HG03457 (cell line): Measurements from ENCODE around the gene LRP3.
"Not testable (repeated sequence)": the region's sequence is repeated elsewhere in the genome, so short reads cannot be mapped to it uniquely, and the experiment has no call there.

Experiments used
- ATAC-seq: cut with Tn5 transposase; IDR thresholded peaks from one replicate; pipeline ENCODE4 v1.9.1; 2021; ENCODE audit warnings: moderate number of reproducible peaks; ENCODE audit not compliant: unreplicated experiment

The LRP3 gene

GRCh38 chr19:33201886-33202545 is 7.9 kb downstream of the LRP3 start:
- no peak for ATAC-seq

- ATAC-seq, result no peak
Observed at GRCh38 chr19:33202546-33203507, 8.7 kb downstream of the LRP3 start.

GRCh38 chr19:33203529-33203928 is 9.4 kb downstream of the LRP3 start:
- ATAC-seq, result no peak

DNA sequence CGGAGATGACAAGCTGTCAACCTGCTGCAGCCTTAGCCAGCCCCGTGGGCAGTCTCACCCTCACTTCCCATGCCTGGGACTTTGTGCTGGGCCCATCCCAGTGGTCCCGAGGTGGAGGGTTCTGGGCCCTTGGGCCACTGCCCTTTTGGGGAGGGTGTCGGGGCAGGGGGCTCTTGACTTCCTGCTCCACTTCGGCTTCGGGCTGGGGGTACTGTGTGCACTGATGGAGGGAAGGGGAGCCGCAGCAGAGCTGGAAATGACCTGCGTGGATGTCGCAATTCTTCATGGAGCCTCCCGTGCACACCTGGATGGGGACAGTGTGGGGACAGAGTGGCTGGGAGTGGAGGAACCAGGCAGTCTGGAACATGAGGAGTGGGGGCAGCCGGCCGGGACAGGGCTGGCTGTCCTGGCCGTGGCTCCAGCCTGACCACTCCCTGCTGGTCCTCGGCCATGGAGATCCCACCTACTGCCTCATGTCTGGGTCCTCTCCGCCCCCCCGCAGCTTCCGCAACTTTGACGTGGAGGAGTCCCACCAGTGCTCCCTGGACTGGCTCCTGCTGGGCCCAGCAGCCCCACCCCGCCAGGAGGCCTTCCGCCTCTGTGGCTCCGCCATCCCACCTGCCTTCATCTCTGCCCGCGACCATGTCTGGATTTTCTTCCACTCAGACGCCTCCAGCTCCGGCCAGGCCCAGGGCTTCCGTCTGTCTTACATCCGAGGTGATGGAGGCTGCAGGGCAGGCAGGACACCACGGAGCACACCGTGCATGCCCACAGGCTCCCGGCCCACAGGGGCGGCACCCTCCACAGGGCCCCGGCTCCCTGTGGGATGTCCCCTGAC is 10.2 kb downstream of the LRP3 start:
- no peak for ATAC-seq

DNA sequence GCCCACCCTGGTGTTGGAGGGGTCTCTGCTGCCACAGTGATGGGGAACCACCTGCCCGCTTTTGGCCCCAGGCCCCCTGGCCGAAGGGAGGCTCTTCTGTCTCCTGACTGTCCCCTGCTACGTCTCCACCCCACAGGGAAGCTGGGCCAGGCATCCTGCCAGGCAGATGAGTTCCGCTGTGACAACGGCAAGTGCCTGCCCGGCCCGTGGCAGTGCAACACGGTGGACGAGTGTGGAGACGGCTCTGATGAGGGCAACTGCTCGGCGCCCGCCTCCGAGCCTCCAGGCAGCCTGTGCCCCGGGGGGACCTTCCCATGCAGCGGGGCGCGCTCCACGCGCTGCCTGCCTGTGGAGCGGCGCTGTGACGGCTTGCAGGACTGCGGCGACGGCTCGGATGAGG is 11.0 kb downstream of the LRP3 start:
- ATAC-seq, result no peak

DNA sequence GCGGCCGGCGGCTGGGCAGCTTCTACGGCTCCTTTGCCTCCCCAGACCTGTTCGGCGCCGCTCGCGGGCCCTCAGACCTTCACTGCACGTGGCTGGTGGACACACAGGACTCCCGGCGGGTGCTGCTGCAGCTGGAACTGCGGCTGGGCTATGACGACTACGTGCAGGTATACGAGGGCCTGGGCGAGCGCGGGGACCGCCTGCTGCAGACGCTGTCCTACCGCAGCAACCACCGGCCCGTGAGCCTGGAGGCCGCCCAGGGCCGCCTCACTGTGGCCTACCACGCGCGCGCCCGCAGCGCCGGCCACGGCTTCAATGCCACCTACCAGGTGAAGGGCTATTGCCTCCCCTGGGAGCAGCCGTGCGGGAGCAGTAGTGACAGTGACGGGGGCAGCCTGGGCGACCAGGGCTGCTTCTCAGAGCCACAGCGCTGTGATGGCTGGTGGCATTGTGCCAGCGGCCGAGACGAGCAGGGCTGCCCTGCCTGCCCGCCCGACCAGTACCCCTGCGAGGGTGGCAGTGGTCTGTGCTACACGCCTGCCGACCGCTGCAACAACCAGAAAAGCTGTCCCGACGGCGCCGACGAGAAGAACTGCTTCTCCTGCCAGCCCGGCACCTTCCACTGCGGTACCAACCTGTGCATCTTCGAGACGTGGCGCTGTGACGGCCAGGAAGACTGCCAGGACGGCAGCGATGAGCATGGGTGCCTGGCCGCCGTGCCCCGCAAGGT is 11.6 kb downstream of the LRP3 start:
- no peak for ATAC-seq

- no peak for ATAC-seq
Observed at GRCh38 chr19:33206261-33207039, 12.3 kb downstream of the LRP3 start.

- ATAC-seq, result no peak
Observed at GRCh38 chr19:33207040-33207620, 13.0 kb downstream of the LRP3 start.

DNA sequence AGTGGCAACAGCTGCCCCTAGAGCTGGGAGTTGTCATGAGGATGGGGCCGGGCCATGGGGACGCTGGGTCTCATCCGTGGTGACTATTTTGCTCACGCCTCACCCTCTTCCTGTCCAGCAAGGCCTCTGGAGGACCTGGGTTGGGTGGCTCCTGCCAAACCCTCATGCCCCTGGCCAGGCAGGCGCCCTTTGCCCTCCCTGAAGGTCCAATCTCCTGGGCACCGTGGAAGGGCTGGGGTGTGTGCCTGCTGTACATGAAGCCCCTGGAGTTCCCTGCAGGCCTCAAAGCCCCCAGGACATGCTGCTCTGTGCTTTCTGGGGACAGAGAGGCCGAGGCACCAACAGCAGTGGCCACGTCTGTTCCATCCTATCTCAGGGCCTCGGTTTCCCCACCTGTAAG is 13.8 kb downstream of the LRP3 start:
- ATAC-seq, result no peak

- no peak for ATAC-seq
Observed at GRCh38 chr19:33208371-33208895, 14.3 kb downstream of the LRP3 start.

- no peak for ATAC-seq
Observed at GRCh38 chr19:33208904-33209849, 15.0 kb downstream of the LRP3 start.

DNA sequence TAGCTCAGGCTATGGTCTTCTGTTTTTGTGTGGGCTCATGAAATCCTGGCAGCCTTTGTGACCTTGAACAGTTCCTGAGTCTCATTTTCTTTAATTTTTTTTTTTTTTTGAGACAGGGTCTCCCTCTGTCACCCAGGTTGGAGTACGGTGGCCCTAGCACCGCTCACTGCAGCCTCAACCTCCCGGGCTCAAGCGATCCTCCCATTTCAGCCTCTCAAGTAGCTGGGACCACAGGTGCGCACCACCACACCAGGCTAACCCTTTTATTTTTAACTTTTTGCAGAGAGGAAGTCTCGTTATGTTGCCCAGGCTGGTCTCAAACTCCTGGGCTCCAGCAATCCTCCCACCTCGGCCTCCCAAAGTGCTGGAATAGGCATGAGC is 15.7 kb downstream of the LRP3 start:
- ATAC-seq, result not testable (repeated sequence)

- no peak for ATAC-seq
Observed at GRCh38 chr19:33210266-33210940, 16.3 kb downstream of the LRP3 start.

DNA sequence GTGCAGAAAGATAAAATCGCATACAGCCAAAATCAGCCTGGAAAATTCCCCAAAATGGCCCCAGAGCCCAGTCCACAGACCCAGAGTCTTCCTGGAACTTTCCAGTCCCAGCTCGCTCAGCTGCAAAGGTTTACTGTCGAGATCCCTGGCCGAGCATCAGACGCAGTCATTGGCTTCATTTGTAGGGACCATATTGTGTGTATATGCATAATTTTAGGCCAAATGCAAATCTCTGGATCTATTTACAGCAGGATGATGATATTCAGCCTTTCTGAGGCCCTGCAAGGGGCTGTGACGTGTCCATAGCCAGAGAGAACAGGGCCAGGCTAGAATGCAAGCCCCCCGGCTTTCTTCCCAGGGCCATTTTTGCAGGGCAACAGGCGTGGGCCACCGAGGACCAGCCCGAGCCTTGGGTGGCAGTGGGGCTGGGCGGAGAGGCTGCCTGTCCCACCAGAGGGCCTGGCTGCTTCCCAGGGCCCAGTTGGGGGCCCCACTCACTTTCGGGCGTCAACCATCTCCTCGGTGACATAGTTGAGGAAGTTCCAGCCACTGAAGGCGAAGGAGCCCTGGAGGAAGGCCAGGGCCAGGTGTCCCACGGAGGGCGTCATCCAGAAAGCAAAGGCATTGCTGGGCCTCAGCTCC is 17.8 kb downstream of the LRP3 start:
- ATAC-seq, result no peak

GRCh38 chr19:33212436-33213172 is 18.5 kb downstream of the LRP3 start:
- ATAC-seq, result no peak

DNA sequence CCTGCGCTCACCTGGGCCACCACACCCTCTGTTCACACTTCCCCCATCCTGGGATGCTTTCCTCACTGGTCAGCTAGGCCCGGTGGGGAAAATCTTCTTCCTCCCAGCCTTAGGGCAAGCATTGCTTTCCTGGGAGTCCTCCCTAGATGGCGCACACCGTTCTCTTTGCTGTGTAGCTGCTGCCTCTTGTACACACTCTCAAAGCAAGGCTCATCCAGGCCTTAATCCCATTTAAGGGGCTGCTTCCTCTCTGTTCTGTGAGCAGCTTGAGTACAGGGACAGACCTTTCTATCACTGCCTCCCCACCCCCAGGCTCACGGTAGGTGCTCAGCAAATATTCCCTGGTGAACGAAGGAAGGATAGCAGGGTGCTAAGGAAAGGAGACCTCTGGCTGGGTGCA is 20.5 kb downstream of the LRP3 start:
- ATAC-seq, result no peak
